ENCODE results near the gene SYNGAP1. TPM values are rescaled to one million over a fixed set of nuclear protein-coding genes. Genes with fewer than 3 reads are reported as not detected.
A peak's percentile ranks its signal among the peaks of the same experiment; 100 is the strongest.

SYNGAP1 gene
- total and polyA plus RNA-seq, 9 of the 15 experiments (the other 6 are each of a cell fraction or from before 2014, with no cell fraction given) = 0.01 to 22.8 (median 3.2) TPM

- no peak for FAIRE-seq
- H3K9me3 ChIP-seq (replicated peaks; ENCODE audit: control insufficient read depth, insufficient read depth, low read depth, low read length) = no peaks in the 10 kb centered on the region
- no peak overlapping the region for H3K27ac ChIP-seq (ENCODE audit: extremely low read depth, low read depth, low read length)
- 89% methylated on average over 10 of the region's 10 CpGs for WGBS (ENCODE audit: insufficient coverage, low coverage, missing lambda C conversion rate)
- H3K4me1 ChIP-seq (replicated peaks in 1 of 2; ENCODE audit: control insufficient read depth in 2 of 2, insufficient read depth in 2 of 2, low read length in 2 of 2) = peaks cover 0 to 11% of the 10 kb centered on the region in 2 experiments; a peak in 1 of 5 replicates
- peaks cover 3% of the 10 kb centered on the region for H3K9me1 ChIP-seq (ENCODE audit: control insufficient read depth, insufficient read depth, low read length)
- no peak for ATAC-seq
- 0 out of 4 replicates have a peak overlapping the region, but pooled peaks of 1 of the 2 experiments have one; percentile 11 for H3K9ac ChIP-seq (ENCODE audit: insufficient read depth in 1 of 2, low read depth in 2 of 2, low read length in 2 of 2)
- in situ Hi-C loops (cut with MboI) (no loop called here), intact Hi-C loops (cut with micrococcal nuclease) (no loop called here)
- DNase-seq (ENCODE audit: extremely low read depth in 1 of 4, low spot score in 3 of 4) = no peak
- ChIA-PET CTCF (ENCODE audit: low intra/inter-chr PET ratio) (no interaction called here), POLR2A (interaction anchor here (1.2 kb wide), 1 partner anchor 15 kb away, joined by 3 read pairs; no protein-coding TSS in a partner anchor)
- TF ChIP-seq TCF3 (CRISPR knock-in tag; IDR thresholded peaks at IDR 0.05) = no peak
- TF ChIP-seq E2F3 (CRISPR knock-in tag; IDR thresholded peaks at IDR 0.05) = no peak
- TF ChIP-seq ZSCAN32 (CRISPR knock-in tag; IDR thresholded peaks at IDR 0.05) = no peak
- no peak overlapping the region for H2AFZ ChIP-seq (ENCODE audit: low read depth, low read length)
- H3K27me3 ChIP-seq (ENCODE audit: control insufficient read depth in 2 of 2, insufficient read depth in 2 of 2, low read length in 2 of 2) = no peaks in the 10 kb centered on the region
- H4K20me1 ChIP-seq (replicated peaks; ENCODE audit: control insufficient read depth, insufficient read depth, low read length) = no peaks in the 10 kb centered on the region
- no peaks in the 10 kb centered on the region for H3K79me2 ChIP-seq (ENCODE audit: control insufficient read depth, insufficient read depth, low read length)
- H3K4me2 ChIP-seq (ENCODE audit: insufficient read depth, low read length) = no peak overlapping the region
- peaks cover 81% of the 10 kb centered on the region; the same call in 2 of the 3 replicates for H3K36me3 ChIP-seq (ENCODE audit: control insufficient read depth, insufficient read depth, low read length)
- H3K4me3 ChIP-seq = no peak overlapping the region
- BruUV-seq (replicated peaks) = no TSS peak
These were observed 26.5 kb downstream of the SYNGAP1 start for GRCh38 chr6:33446356-33446755.

- H3K4me3 ChIP-seq = no peak overlapping the region
- DNase-seq (ENCODE audit: extremely low read depth in 1 of 4, low spot score in 3 of 4) (no peak), ATAC-seq (no peak), FAIRE-seq (no peak)
- no TSS peak for BruUV-seq (replicated peaks)
- peaks cover 5 to 11% of the 10 kb centered on the region in 2 experiments; a peak in 3 of 5 replicates for H3K4me1 ChIP-seq (replicated peaks in 1 of 2; ENCODE audit: control insufficient read depth in 2 of 2, insufficient read depth in 2 of 2, low read length in 2 of 2)
- no peaks in the 10 kb centered on the region for H3K9me3 ChIP-seq (replicated peaks; ENCODE audit: control insufficient read depth, insufficient read depth, low read depth, low read length)
- intact Hi-C loops (cut with micrococcal nuclease) = no loop called here
- H3K9me1 ChIP-seq (ENCODE audit: control insufficient read depth, insufficient read depth, low read length) = no peaks in the 10 kb centered on the region
- in situ Hi-C loops (cut with MboI) = no loop called here
- peaks cover 50% of the 10 kb centered on the region; the same call in 2 of the 3 replicates for H3K36me3 ChIP-seq (ENCODE audit: control insufficient read depth, insufficient read depth, low read length)
- peak overlapping the region in 1 of 2 experiments; percentile 32; a peak in 1 of 4 replicates for H3K9ac ChIP-seq (ENCODE audit: insufficient read depth in 1 of 2, low read depth in 2 of 2, low read length in 2 of 2)
- ChIA-PET CTCF (ENCODE audit: low intra/inter-chr PET ratio) (no interaction called here), POLR2A (interaction anchor here (0.6 to 4.0 kb wide), 5 partner anchors 8 to 129 kb away, joined by 3 to 30 read pairs (median 4); no protein-coding TSS in a partner anchor)
- no peak overlapping the region for H2AFZ ChIP-seq (ENCODE audit: low read depth, low read length)
- H4K20me1 ChIP-seq (replicated peaks; ENCODE audit: control insufficient read depth, insufficient read depth, low read length) = no peaks in the 10 kb centered on the region
- H3K4me2 ChIP-seq (ENCODE audit: insufficient read depth, low read length) = no peak overlapping the region
- peaks cover 27% of the 10 kb centered on the region for H3K79me2 ChIP-seq (ENCODE audit: control insufficient read depth, insufficient read depth, low read length)
- no peak overlapping the region for H3K27ac ChIP-seq (ENCODE audit: extremely low read depth, low read depth, low read length)
- H3K27me3 ChIP-seq (ENCODE audit: control insufficient read depth in 2 of 2, insufficient read depth in 2 of 2, low read length in 2 of 2) = no peaks in the 10 kb centered on the region
- 61% methylated on average over 3 of the region's 3 CpGs for WGBS (ENCODE audit: insufficient coverage, low coverage, missing lambda C conversion rate)
- TF ChIP-seq LCOR (CRISPR knock-in tag; IDR thresholded peaks at IDR 0.05) = no peak
- no peak for TF ChIP-seq PRMT5 (CRISPR knock-in tag; IDR thresholded peaks at IDR 0.05)
- TF ChIP-seq FOXK2 (conservative IDR thresholded peaks at IDR 0.05 in 1 of 2, IDR thresholded peaks at IDR 0.05 in 1 of 2; ENCODE audit: low read depth in 2 of 2) = no peak
- no peak for TF ChIP-seq HDAC8 (tag; IDR thresholded peaks at IDR 0.05)
- no peak for TF ChIP-seq MTF1 (CRISPR knock-in tag; IDR thresholded peaks at IDR 0.05; ENCODE audit: borderline replicate concordance)
- TF ChIP-seq ZNF76 (CRISPR knock-in tag; IDR thresholded peaks at IDR 0.05; ENCODE audit: borderline replicate concordance) = no peak
- TF ChIP-seq ELF4 (CRISPR knock-in tag; IDR thresholded peaks at IDR 0.05) = no peak
- TF ChIP-seq BRD4 (IDR thresholded peaks at IDR 0.05) = no peak
- TF ChIP-seq PBX2 (CRISPR knock-in tag; IDR thresholded peaks at IDR 0.05; ENCODE audit: low read depth) = no peak
- no peak for TF ChIP-seq PBX2 (tag; conservative IDR thresholded peaks at IDR 0.05; ENCODE audit: low read depth)
- TF ChIP-seq ZNF764 (CRISPR knock-in tag; IDR thresholded peaks at IDR 0.05; ENCODE audit: low read depth) = no peak
These were observed 30.6 kb downstream of the SYNGAP1 start for GRCh38 chr6:33450434-33450833.
